Uterus (tissue), 4 donors: Measurements from ENCODE around the gene CLDN14. TPM values are rescaled to one million over a fixed set of nuclear protein-coding genes. Genes with fewer than 3 reads are reported as not detected.

ENCODE experiments used
- DNase-seq, 2 donors: peaks; one replicate each; pipeline ENCODE4 v3.0.0-alpha.2; 2019 to 2020
- H3K27ac ChIP-seq, 2 donors: fragments of 200-600 bp; sonication (generic); 1 replicate in 1 of 2; 2 replicates in 1 of 2; pipeline ENCODE4 v1.5.1; 2016 to 2018
- H3K27me3 ChIP-seq, 2 donors: fragments of 200-600 bp; sonication (generic); one replicate each; pipeline ENCODE4 v1.5.1; 2018 to 2019; ENCODE audit warnings: control low read depth in 1 of 2
- H3K36me3 ChIP-seq, 2 donors: fragments of 200-600 bp; sonication (generic); one replicate each; pipeline ENCODE4 v1.5.1; 2019; ENCODE audit warnings: control low read depth in 1 of 2
- H3K4me1 ChIP-seq, 2 donors: fragments of 200-600 bp; sonication (generic); one replicate each; pipeline ENCODE4 v1.5.1; 2018 to 2019; ENCODE audit warnings: control low read depth in 1 of 2
- H3K4me3 ChIP-seq, 2 donors: fragments of 200-600 bp; sonication (generic); 1 replicate in 1 of 2; 2 replicates in 1 of 2; pipeline ENCODE4 v1.5.1; 2018 to 2019; ENCODE audit warnings: mild to moderate bottlenecking in 1 of 2
- H3K9me3 ChIP-seq, 2 donors: fragments of 200-600 bp; sonication (generic); one replicate each; pipeline ENCODE4 v1.5.1; 2019; ENCODE audit warnings: control low read depth in 1 of 2
- CTCF ChIP-seq, 4 experiments: fragments of 200-600 bp in 2 of 4; fragments of 450-650 bp in 2 of 4; sonication (generic) in 2 of 4; IDR thresholded peaks; one replicate each; pipeline ENCODE4 v1.5.1; 2016 to 2019; ENCODE audit warnings: antibody characterized with exemption in 4 of 4, mild to moderate bottlenecking in 2 of 4, moderate library complexity in 1 of 4
- POLR2A ChIP-seq, 2 donors: fragments of 450-650 bp; IDR thresholded peaks; one replicate each; pipeline ENCODE4 v1.6.1; 2016; ENCODE audit warnings: antibody characterized with exemption in 2 of 2, mild to moderate bottlenecking in 1 of 2, moderate library complexity in 1 of 2
- intact Hi-C: fragments of 100-400 bp; cut with DNase I; formaldehyde crosslinking; loops from one replicate; pipeline ENCODE4 v1.15.1; 2023; ENCODE audit warnings: low total_unique reads
- total RNA-seq, 4 donors: library from RNA; depleted of rRNA in 3 of 4; stranded (reverse); fragments of >200 nt in 3 of 4; gene quantifications; one replicate each; pipeline versions ENCODE4 v1.1.0 to v1.2.4, GENCODE V29; 2014 to 2023
- donor health status: DM: yes; HTN: yes; CAD: no.

Gene CLDN14
- total RNA-seq, result not detected

DNA sequence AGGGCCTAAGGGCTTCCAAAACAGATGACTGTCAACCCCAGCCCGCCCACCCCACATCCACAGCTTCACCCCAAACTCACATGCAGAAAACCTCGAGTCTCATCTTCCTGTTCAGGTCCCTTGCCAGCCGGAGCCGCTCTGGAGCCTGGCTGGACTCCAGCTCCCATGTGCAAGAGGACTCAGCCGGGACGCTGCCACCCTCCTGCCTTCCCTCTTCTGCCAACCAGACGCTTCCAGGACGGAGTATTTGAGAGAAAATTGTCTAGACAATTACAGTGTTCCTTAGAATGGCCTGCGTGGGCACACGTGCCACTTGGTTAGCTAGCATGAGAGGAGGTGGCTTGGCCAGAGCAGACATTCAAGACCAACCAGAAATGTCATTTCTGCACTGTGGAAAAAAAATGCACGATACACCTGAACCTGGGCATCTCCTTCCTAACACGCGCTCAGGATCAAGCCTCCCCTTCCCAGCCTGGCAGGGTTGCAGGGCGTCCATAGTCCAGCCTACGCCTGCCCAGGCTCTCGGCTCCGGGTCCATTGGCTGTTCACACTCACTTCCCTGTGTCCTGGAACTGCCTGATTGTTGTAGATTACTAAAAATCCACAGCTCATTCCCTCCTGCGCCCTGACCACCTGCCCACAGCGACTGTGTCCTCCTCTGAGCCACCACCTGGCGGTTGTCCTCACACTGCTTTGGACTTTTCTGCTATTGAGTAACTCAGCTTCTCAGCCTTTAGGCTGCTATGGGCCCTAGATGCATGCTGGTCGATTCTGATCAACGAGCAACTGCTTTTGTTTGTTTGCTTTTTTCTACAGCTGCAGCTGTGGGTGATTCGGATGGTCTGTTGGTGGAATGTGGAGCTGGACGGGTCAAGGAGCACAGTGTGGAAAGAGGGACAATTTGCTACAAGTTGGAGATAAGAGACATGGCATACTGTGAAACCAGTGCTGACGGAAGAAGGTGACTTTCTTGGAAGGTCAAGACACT, at the start of gene CLDN14:
CLDN14 (minus strand) TSS at position 708 of the 988 bp plus-strand sequence. CDS start 18,427 bp downstream, outside the sequence.
- H3K9me3 ChIP-seq, result no peaks in the 10 kb centered on the region
- no peak for DNase-seq
- no peak for TF ChIP-seq CTCF (IDR thresholded peaks at IDR 0.05)
- TF ChIP-seq POLR2A (IDR thresholded peaks at IDR 0.05), result no peak
- H3K36me3 ChIP-seq, result no peaks in the 10 kb centered on the region
- no peak within 1 kb of the TSS for H3K4me3 ChIP-seq
- no peaks in the 10 kb centered on the region for H3K4me1 ChIP-seq
- no peak within 1 kb of the TSS for H3K27ac ChIP-seq
- intact Hi-C loops, result no loop called here
- no peaks in the 10 kb centered on the region for H3K27me3 ChIP-seq

DNA sequence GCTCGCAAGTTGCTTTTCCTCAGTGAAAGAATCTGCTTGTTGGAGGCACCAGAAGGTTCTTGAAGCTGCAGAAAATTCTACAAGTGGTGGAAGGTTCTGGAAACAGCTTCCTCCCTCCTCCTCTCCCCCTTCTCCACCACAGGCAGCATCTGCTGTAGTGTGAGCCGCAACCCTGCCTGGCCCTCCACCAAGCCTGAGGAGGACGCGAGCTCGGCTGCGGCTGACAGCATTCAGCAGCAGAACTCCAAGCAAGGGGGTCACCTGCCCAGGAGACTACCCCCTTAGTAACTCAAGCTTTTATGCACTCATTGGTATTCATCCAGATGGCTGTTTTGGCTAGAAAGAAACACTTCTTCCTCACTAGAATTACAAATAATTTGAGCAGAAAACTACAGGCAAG, 48.8 kb upstream of the CLDN14 start:
- Histone ChIP-seq H3K4me3 (no peak overlapping the region), H3K9me3 (no peaks in the 10 kb centered on the region), H3K27me3 (no peaks in the 10 kb centered on the region), H3K4me1 (no peaks in the 10 kb centered on the region), H3K36me3 (no peaks in the 10 kb centered on the region), H3K27ac (no peak overlapping the region)
- TF ChIP-seq CTCF (IDR thresholded peaks at IDR 0.05) (no peak), POLR2A (IDR thresholded peaks at IDR 0.05) (no peak)
- intact Hi-C loops, result no loop called here
- no peak for DNase-seq

DNA sequence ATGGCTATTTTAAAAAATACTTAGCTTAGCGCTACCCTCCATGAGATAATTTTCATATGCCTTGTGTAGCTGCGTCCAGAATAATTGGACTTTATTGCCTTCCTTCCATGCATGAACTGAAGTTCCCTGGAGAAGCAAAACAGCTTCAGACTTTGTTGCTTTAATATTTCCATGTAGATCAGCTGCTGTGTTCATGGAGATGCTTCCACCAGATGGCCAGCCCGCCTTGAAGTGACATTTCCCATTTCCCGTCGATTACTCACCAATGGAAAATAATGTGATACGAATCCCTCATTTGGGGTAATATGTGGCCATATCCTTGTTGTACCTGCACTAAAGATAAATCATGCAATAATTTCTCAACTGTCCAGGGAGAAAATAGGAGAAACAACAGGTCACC, 47.4 kb upstream of the CLDN14 start:
- intact Hi-C loops, result no loop called here
- Histone ChIP-seq H3K36me3 (no peaks in the 10 kb centered on the region), H3K9me3 (no peaks in the 10 kb centered on the region), H3K27me3 (no peaks in the 10 kb centered on the region), H3K4me1 (no peaks in the 10 kb centered on the region), H3K27ac (no peak overlapping the region), H3K4me3 (no peak overlapping the region)
- no peak for DNase-seq
- TF ChIP-seq POLR2A (IDR thresholded peaks at IDR 0.05) (no peak), CTCF (IDR thresholded peaks at IDR 0.05) (no peak)

DNA sequence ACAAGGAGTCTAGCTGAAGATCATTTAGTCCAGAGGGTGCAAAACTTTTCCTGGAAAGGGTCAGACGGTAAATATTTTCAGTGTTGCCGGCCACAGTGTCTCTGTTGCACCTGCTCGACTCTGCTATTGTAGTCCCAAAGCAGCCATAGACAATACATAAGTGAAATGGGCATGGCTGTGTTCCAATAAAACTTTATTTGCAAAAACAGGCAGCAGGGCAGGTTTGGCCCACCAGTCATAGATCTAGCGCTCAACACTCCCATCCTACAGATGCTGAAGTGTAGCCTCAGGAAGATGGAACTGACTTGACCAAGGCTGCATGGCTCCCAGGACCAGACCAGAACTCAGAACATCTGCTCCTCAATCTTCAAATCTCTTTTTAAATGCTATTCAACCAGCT, 46.2 kb upstream of the CLDN14 start:
- intact Hi-C loops, result no loop called here
- no peak for DNase-seq
- no peaks in the 10 kb centered on the region for H3K4me1 ChIP-seq
- no peaks in the 10 kb centered on the region for H3K27me3 ChIP-seq
- no peaks in the 10 kb centered on the region for H3K9me3 ChIP-seq
- no peaks in the 10 kb centered on the region for H3K36me3 ChIP-seq
- H3K27ac ChIP-seq, result no peak overlapping the region
- TF ChIP-seq POLR2A (IDR thresholded peaks at IDR 0.05), result no peak
- TF ChIP-seq CTCF (IDR thresholded peaks at IDR 0.05), result no peak
- no peak overlapping the region for H3K4me3 ChIP-seq

DNA sequence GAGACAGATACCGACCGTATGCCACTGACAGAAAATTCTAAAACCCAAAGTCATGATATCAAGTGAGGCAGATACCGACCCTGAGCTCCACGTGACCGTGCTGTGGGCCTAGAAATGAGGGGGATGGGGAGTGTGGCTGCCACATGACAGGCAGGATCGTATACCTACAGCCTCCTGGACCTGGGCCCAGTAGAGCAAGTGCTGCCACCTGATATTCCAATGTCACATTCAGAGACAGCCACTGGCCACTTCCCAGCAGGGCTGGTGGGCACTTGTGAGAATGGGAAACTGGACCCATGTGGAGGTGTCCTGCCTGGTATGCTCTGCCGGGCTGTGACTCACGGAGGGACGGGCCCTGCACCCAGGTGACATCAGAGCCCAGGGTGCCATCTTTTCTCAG, 44.6 kb upstream of the CLDN14 start:
- DNase-seq, result no peak
- no peaks in the 10 kb centered on the region for H3K9me3 ChIP-seq
- H3K27me3 ChIP-seq, result no peaks in the 10 kb centered on the region
- no peak overlapping the region for H3K4me3 ChIP-seq
- H3K27ac ChIP-seq, result no peak overlapping the region
- H3K4me1 ChIP-seq, result no peaks in the 10 kb centered on the region
- intact Hi-C loops, result no loop called here
- H3K36me3 ChIP-seq, result no peaks in the 10 kb centered on the region
- TF ChIP-seq CTCF (IDR thresholded peaks at IDR 0.05), result no peak
- no peak for TF ChIP-seq POLR2A (IDR thresholded peaks at IDR 0.05)
